Measurements from ENCODE around the gene DYNLL2. TPM values are rescaled to one million over a fixed set of nuclear protein-coding genes. Genes with fewer than 3 reads are reported as not detected.

Gene DYNLL2
- polyA plus RNA-seq, 1 of the 3 experiments (the other 2 are of a cell fraction), result 27.0 TPM

- no peak overlapping the region for H3K4me3 ChIP-seq (ENCODE audit: low read depth in 2 of 2, low read length in 1 of 2)
- DNase-seq, result no peak
- H2AFZ ChIP-seq (ENCODE audit: low read depth), result no peak overlapping the region
- peaks cover 0 to 12% of the 10 kb centered on the region in 2 experiments; a peak in 2 of 4 replicates for H3K4me1 ChIP-seq (ENCODE audit: control insufficient read depth in 1 of 2, insufficient read depth in 2 of 2, low read depth in 1 of 2, low read length in 1 of 2)
- H3K4me2 ChIP-seq, result no peak overlapping the region
- WGBS (ENCODE audit: low lambda C conversion rate), result 100% methylated on average over 2 of the region's 2 CpGs
- H3K27ac ChIP-seq (ENCODE audit: low read depth in 2 of 2, low read length in 1 of 2), result no peak overlapping the region; a peak in 1 of 4 replicates
- H3K9me3 ChIP-seq, result no peaks in the 10 kb centered on the region
- CTCF ChIA-PET, result interaction anchor here (1.0 to 2.8 kb wide), 3 partner anchors 21 to 233 kb away, joined by 3 to 12 read pairs (median 3); no protein-coding TSS in a partner anchor
- no peak overlapping the region for H3K9ac ChIP-seq
- POLR2A ChIA-PET, result interaction anchor here (0.6 kb wide), 1 partner anchor 66 kb away, joined by 3 read pairs; no protein-coding TSS in a partner anchor
- H3K79me2 ChIP-seq (ENCODE audit: insufficient read depth), result peaks cover 44% of the 10 kb centered on the region
- peaks cover 70% of the 10 kb centered on the region for H4K20me1 ChIP-seq (ENCODE audit: insufficient read depth)
- H3F3A ChIP-seq (replicated peaks; ENCODE audit: insufficient read depth), result peaks cover 11% of the 10 kb centered on the region
- H3K27me3 ChIP-seq (ENCODE audit: insufficient read depth), result no peaks in the 10 kb centered on the region
- H3K36me3 ChIP-seq (replicated peaks in 1 of 2; ENCODE audit: control insufficient read depth in 1 of 2, insufficient read depth in 2 of 2, low read length in 1 of 2), result peaks cover 85 to 95% of the 10 kb centered on the region in 2 experiments
- H3K9me2 ChIP-seq, result no peaks in the 10 kb centered on the region
- no peak for TF ChIP-seq NRF1 (IDR thresholded peaks at IDR 0.05; ENCODE audit: low read depth, low read length)
- TF ChIP-seq MAX (IDR thresholded peaks at IDR 0.05; ENCODE audit: low read depth), result no peak
- TF ChIP-seq RCOR1 (IDR thresholded peaks at IDR 0.05; ENCODE audit: low read length), result no peak
- TF ChIP-seq RXRA (IDR thresholded peaks at IDR 0.05; ENCODE audit: borderline replicate concordance, low read depth), result no peak
- TF ChIP-seq MEF2A (IDR thresholded peaks at IDR 0.05; ENCODE audit: borderline replicate concordance, low read depth), result no peak
- TF ChIP-seq IRF3 (IDR thresholded peaks at IDR 0.05; ENCODE audit: low read depth, low read length), result no peak
- TF ChIP-seq USF2 (IDR thresholded peaks at IDR 0.05; ENCODE audit: borderline replicate concordance, low read depth, low read length), result no peak
- TF ChIP-seq REST (IDR thresholded peaks at IDR 0.05; ENCODE audit: low read depth, low read length), result no peak
- no peak for TF ChIP-seq TEAD4 (IDR thresholded peaks at IDR 0.05; ENCODE audit: borderline replicate concordance, insufficient read depth)
- no peak for TF ChIP-seq EZH2phosphoT487 (IDR thresholded peaks at IDR 0.05; ENCODE audit: borderline replicate concordance, low read depth)
- TF ChIP-seq POLR2AphosphoS5 (IDR thresholded peaks at IDR 0.05; ENCODE audit: low read depth, low read length), result no peak
- no peak for TF ChIP-seq GABPA (IDR thresholded peaks at IDR 0.05; ENCODE audit: low read depth)
- no peak for TF ChIP-seq FOXJ3 (CRISPR knock-in tag; IDR thresholded peaks at IDR 0.05)
- TF ChIP-seq JUND (IDR thresholded peaks at IDR 0.05), result no peak
- no peak for TF ChIP-seq ELF1 (IDR thresholded peaks at IDR 0.05)
- TF ChIP-seq EP300 (IDR thresholded peaks at IDR 0.05; ENCODE audit: borderline replicate concordance in 1 of 2, low read depth in 1 of 2, low read length in 1 of 2), result no peak
- no peak for TF ChIP-seq RFX5 (IDR thresholded peaks at IDR 0.05; ENCODE audit: low read length)
Measured at GRCh38 chr17:58091024-58091567, 7.9 kb downstream of the DYNLL2 start.

Data from SK-N-SH (cell line).